HG02840 (cell line): Measurements from ENCODE around the gene PNPLA7.
"Not testable (repeated sequence)": the region's sequence is repeated elsewhere in the genome, so short reads cannot be mapped to it uniquely, and the experiment has no call there.

ENCODE experiments used
- ATAC-seq: cut with Tn5 transposase; IDR thresholded peaks from one replicate; pipeline ENCODE4 v1.9.1; 2021; ENCODE audit warnings: mild to moderate bottlenecking, moderate library complexity, moderate number of reproducible peaks; ENCODE audit not compliant: unreplicated experiment, low FRiP score

The PNPLA7 gene

DNA sequence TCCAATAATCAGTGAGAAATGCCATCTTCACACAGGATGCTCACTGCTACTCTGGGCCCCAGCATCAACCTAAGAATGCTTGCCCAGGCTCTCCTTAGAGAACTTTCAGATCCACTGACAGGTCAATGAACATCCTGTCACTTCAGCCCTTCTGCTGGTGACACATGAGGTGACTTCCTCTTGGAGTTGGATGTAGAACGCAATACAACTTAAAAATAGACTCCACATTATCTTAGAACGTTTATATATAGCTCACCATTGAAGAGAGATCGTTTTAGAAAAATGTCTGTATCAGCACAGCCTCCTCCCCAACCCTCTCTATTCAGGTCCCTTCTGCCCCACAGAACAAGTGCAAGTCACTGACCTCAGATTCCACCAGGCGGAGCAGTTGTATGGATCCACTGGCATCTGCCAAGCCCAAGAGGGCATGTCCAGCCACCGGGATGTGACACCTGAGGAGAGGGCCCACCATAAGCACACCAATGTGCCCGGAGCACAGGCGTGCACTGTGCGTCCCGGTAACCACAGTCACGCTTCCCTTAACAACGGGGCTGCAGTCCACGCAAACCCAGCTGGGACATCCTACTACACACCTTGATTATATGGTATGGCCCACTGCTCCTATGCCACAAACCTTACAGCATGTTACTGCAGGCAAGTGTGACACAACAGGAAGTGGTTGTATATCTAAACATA is 25.7 kb upstream of the PNPLA7 start:
- ATAC-seq, result no peak

DNA sequence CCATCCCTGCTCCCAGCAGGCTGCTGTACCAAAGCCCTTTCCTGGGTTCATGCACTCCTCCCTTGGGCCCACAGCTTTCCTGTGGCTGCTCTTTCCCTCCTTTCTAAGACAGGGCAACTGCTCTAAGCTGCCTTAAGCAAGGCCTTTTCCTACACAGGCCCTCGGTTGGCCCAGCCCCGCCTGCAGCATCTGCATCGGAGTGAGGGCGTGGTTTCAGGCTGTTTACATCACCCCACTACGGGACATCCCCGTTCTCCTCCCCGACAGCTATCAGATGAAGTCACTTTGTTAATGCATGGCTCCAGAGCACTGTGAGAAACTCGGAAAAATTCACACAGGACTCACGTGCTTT is 25.1 kb upstream of the PNPLA7 start:
- ATAC-seq, result no peak

DNA sequence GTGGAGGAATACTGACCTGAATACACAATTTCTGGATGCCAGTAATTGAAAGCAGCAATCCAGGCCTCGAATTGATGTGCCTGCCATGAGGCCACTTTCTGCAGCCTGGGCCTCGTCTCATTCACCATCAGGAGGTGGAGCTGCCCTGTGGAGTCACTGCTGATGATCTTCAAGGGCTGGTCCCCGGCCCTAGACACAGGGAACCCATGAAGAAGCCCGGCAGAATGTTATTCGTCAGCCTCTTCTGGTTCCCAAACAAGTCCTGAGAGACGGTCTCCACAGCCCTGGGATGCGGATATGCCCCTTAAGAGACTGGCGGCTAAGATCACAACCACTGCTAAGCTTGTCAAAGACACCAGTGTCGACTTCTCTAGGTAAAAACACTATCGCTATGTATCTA is 24.0 kb upstream of the PNPLA7 start:
- ATAC-seq, result no peak

DNA sequence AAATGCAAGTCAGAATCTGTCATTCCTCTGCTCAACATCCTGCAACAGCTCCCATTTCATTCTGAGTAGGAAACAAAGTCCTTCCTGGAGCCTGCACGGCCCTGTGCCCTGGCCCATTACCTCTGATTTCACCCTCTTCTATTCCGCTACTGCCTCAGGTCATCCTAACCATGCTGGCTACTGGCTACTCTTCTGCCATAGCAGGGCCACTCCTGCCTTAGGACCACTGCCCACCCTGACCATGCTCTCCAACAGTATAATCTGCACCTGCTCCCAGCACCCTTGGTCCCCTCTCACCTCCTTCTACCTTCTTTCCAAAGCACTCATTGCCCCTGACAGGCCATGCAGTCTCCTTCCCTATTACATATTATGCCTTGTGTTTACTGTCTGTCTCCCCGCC is 20.4 kb upstream of the PNPLA7 start:
- ATAC-seq, result no peak

DNA sequence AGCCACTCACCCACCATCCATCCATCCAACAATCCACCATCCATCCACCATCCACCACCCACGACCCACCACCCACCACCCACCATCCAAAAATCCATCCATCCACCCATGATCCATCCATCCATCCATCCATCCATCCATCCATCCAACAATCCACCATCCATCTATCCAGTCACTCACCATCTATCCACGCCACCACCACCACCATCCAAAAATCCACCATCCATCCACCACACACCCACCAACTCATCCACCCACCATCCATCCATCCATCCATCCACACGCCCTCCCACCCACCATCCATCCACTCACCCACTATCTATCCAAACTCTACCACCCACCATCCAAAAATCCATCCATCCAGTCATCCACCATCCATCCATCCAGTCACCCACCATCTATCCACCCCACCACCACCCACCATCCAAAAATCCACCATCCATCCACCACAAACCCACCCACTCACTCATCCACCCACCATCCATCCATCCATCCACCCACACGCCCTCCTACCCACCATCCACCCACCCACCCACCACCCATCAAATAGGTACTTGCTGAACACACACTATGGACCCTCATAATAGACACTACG is 19.5 kb upstream of the PNPLA7 start:
- no peak for ATAC-seq

DNA sequence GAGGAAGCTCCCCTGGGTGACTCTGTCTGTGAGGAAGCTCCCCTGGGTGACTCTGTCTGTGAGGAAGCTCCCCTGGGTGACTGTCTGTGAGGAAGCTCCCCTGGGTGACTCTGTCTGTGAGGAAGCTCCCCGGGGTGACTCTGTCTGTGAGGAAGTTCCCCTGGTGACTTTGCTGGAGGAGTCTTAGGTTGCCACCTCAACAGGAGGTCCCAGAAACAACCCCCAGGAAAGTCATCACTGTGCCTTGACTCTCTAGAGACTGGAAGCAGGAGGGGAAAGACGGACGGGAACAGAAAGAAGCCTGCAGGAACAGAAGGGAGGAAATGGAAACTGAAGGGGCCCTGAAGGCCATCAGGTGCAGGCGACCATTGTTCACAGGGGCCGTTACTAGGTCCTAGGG is 18.2 kb upstream of the PNPLA7 start:
- ATAC-seq, result not testable (repeated sequence)

DNA sequence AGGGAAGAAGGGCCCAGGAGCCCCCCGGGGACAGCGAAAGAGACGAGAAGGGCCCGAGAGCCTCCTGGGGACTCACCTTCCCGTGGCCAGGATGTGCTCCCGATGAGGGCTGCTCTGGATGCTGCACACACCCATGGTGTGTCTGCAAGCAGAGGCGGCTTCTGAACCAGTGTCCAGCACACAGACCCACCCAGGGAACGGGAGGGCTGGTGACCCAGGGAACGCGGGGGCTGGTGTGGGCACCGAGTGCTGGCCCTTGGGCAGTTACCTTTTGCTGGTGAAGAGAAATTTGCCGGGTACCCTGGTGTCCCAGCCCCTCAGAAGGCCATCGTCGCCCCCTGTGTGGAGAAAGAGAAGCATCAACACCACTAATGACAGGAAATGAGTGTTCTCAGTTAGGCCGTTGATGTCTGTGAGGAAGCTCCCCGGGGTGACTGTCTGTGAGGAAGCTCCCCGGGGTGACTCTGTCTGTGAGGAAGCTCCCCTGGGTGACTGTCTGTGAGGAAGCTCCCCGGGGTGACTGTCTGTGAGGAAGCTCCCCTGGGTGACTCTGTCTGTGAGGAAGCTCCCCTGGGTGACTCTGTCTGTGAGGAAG is 14.7 kb upstream of the PNPLA7 start:
- no peak for ATAC-seq

DNA sequence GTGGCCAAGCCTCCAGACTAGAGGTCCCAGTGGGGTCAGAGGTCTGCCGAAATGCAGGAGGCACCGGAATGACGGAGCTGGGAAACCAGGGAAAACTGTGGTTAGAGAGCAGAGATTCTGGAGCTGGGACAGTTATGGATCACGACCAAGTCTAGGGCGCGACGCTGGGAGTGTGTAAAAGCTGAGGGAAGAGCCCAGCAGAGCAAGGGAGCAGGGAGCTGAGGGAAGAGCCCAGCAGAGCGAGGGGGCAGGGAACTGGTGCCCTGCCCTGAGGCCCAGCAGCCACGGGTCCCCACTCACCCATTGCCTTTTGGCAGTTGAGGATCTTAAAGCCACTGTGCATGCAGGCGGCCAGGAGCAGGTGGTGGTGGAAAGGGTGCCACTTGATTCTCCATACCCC is 13.9 kb upstream of the PNPLA7 start:
- no peak for ATAC-seq

DNA sequence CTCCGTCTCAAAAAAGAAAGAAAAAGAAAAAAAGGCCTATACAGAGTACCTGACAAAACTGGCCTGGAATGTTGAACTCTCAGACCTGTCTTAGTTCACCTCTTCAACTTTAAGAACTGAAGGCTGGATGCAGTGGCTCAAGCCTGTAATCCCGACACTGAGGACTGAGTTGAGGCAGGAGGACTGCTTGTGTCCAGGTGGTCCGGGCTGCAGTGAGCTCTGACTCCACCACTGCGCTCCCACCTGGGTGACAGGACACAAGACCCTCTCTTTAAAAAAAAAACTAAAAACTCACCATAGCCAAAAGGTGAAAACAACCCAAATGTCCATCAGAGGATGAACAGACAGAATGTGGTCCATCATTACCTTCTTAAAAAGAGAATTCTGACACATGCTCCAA is 7.9 kb upstream of the PNPLA7 start:
- ATAC-seq, result no peak

DNA sequence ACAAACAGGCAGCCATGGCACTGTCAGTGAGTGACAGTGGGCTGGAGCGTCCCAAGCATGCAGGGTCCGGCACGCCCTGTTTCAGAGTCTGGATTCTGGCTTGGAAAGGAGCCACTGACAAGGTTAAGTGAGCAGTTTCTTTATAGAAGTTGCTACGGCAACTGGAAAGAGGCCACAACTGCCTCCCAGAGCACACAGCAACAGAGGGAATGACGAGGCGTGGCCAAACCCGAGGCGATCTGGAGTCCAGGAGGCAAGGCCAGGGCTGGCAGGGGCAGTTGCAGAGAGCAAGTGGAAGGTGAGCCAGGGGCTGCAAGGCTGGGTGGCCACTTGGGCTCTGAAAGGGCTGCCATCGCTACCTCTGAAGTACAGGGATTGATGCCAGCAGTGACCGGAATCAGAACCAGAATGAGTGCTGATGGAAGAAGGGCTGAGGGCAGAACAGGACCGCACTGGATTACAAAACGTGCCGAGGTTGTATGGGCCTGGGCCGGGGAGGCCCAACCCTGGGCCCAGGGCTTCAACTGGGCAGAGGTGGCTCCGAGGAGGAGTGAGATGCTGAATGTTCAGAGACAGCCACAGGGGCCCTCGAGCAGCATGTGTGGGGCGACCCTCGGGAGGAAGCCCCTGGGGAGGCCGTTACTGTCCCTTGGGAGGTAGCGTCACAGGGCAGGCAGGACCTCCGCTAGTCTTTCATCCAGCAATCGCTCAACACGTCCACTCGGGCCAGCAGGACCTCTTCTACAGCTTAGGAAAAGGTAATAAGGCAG is 6.1 kb upstream of the PNPLA7 start:
- ATAC-seq, result no peak

DNA sequence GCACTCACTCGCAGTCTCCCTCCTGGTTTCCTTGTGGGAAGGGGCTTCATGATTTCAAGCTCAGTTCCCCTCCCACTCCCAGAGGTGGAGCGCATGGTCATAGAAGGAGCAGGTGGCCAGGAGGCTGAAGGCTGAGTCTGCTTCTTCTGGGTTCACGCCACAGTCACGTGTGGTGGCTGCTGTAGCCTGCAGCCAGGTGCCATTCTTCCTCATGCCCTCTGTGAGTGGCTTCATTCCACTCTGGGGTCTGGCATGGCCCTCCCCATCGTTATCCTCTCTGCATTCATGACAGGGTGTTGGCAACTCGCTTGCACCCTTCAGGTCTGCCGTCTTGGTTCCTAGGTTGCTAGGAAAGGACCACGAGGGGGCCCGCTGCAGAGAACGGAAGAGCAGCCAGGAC is 5.0 kb upstream of the PNPLA7 start:
- ATAC-seq, result no peak

DNA sequence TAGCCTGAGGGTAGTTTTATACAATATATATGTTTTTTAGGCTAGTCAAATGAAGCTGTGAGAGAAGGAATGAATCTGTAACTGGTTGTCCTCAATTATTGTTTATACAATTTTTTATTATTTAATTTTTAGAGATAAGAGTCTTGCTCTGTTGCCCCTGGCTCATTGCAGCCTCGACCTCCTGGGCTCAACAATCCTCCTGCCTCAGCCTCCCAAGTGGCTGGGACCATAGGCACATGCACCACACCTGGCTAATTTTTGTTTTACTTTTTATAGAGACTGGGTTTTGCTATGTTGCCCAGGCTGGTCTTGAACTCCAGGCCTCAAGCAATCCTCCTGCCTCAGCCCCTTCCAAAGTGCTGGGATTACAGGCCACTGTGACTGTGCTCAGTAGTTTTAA is 4.1 kb upstream of the PNPLA7 start:
- no peak for ATAC-seq

DNA sequence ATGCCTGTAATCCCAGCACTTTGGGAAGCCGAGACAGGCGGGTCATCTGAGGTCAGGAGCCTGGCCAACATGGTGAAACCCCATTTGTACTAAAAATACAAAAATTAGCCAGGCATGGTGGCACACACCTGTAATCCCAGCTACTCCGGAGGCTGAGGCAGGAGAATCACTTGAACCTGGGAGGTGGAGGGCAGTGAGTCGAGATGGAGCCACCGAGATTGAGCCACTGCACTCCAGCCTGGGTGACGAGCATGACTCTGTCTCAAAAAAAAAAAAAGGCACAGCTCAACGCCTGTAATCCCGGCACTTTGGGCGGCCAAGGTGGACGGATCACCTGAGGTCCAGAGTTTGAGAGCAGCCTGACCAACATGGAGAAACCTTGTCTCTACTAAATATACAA is 3.5 kb upstream of the PNPLA7 start:
- ATAC-seq, result not testable (repeated sequence)

DNA sequence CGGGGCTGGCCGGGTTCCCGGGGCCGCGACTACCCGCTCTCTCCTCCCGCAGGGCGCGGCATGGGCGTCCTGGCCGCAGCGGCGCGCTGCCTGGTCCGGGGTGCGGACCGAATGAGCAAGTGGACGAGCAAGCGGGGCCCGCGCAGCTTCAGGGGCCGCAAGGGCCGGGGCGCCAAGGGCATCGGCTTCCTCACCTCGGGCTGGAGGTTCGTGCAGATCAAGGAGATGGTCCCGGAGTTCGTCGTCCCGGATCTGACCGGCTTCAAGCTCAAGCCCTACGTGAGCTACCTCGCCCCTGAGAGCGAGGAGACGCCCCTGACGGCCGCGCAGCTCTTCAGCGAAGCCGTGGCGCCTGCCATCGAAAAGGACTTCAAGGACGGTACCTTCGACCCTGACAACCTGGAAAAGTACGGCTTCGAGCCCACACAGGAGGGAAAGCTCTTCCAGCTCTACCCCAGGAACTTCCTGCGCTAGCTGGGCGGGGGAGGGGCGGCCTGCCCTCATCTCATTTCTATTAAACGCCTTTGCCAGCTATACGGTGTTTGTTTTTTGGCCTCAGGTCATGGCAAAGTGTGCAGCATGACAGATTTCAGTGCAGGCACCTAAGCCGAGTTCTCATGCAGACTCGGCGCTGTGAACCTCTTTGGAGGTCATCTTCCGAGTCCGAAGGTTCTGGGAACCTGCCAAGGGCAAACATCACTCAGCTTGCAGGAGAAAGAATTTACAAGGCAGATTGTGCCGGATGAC is 2.0 kb upstream of the PNPLA7 start:
- ATAC-seq, result peak; percentile 5

DNA sequence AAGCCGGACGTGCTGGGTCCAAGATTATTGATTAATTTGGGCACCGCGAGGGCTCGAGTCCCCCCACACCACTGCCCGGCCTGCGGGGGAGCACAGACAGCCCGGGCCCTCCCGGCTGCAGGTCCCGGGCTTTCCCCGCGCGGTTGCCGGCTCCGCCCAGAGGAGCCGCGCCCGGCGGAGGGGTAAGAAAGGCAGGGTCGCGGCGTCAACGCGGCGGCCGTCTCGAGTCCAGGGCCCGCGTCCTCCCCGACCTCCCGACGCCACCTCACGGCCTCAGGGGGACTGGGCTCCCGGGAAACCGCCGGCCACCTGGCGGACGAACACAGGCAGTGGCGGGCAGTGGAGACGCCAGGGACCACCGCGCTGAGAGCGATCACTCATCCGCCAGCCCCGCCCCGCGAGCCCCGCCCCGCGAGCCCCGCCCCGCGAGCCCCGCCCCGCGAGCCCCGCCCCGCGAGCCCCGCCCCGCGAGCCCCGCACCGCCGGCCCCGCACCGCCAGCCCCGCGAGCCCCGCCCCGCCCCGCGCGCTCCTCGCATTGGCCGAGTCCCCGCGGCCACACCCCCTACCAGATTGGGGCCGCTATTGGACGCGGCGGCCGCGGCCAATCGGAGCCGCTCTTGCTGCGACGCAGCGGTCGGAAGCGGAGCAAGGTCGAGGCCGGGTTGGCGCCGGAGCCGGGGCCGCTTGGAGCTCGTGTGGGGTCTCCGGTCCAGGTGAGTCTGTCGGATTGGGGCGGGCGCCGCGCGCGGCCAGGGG is 1.2 kb upstream of the PNPLA7 start, which contains the start of gene MRPL41:
MRPL41 (plus strand) TSS at position 616 of the 758 bp plus-strand sequence. CDS start 203 bp downstream, outside the sequence.
- ATAC-seq, result peak; percentile 76

DNA sequence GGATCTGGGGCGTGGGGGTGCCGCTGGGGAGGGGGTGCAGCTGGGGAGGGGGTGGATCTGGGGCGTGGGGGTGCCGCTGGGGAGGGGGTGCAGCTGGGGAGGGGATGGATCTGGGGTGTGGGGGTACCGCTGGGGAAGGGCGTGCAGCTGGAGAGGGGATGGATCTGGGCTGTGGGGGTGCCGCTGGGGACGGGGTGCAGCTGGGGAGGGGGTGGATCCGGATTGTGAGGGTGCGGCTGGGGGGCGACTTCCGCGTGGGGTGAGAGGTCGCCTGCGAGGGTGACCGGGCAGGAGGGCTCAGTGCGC is 709 bp upstream of the PNPLA7 start:
- ATAC-seq, result not testable (repeated sequence)

DNA sequence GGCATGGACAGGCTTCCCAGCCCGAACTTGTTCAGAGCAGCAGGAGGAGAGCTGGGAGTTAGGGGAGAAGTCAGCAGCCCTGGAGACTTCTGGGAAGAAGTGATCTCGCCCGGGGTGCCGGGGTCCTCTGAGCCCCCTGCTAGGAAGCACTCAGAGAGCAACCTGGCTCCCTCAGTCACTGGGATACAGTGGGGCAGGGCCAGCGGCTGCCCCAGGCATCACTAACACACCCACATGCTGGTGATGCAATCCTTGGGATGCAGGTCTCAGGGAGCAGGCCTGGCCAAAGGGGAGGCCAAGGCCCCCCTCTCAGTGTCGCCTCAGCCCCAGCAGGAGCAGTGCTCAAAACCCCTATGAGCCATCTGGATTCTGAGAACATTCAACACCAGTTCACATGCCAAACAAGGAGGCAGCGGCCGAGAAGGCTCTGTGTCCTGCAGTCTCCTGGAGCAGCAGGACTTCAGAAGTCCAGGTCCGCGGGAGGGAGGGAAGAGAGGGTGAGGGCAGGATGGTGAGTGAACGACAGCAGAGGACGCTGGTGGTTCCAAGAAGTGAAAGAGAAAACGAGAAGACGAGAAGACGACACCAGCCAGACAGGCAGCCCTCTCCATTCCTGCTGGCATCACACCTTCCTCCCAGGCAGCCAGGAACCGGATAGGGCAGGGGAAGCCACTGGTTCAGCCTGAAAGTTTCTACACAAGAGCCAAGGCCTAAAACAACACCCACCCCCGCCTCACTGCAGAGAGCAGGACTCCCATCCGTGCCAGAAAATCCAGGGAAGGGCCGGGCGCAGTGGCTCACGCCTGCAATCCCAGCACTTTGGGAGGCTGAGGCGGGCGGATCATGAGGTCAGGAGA is 2.3 kb downstream of the PNPLA7 start:
- ATAC-seq, result no peak

DNA sequence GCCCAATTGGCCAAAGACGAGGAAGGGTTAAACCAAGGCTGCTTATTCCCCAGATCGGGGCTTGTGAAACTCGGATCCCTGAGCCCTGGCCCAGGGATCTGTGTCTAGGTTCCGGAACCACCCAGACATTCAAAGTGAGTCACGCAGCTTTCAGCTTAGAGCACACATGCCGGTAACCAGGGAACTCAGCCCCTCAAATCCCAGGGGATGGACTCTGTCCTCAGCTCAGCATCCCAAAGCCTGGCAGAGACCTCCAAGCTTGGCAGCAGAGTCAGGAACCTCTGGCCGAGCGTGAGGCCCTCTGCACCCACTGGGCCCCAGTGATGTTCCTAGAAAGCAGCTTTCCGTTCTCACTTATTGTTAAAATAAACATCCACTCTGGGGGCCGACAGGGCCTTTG is 5.1 kb downstream of the PNPLA7 start:
- no peak for ATAC-seq

DNA sequence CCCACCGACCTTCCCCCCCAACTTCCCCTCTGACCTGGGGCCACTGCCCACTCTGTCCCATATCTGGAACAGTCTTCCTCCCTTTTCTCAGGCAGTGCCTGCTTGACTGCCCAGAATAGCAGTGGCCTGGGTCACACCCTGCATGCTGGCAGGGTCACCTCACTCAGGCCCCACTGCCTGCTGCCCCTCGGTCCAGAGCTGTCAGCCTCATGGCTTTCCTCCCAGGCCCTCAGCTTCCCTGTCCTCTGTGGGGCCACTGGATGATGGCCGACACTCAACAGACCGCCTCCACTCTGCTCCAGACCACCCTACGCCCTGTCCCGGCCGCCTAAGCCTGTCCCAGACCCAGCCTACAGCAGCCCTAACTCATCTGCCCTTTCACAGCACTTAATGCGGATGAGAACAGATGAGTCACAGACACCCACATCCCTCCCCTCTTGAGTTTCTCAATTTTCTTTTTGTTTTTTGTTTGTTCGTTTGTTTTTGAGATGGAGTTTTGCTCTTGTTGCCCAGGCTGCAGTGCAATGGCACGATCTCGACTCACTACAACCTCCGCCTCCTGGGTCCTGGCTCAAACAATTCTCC is 5.9 kb downstream of the PNPLA7 start:
- ATAC-seq, result no peak
